Stimulated activated CD8-positive, alpha-beta memory T cell treated with anti-CD3 and anti-CD28 coated beads, Interleukin-7, amount 100 ng/mL, for 4 hours (primary cell): ENCODE measurements around the gene WDR33.
"Not testable (repeated sequence)": the region's sequence is repeated elsewhere in the genome, so short reads cannot be mapped to it uniquely, and the experiment has no call there.

Experiments used
- DNase-seq, 2 donors: peaks; one replicate each; pipeline ENCODE4 v3.0.0-alpha.2; 2020; ENCODE audit warnings: low read depth in 2 of 2

The WDR33 gene

DNA sequence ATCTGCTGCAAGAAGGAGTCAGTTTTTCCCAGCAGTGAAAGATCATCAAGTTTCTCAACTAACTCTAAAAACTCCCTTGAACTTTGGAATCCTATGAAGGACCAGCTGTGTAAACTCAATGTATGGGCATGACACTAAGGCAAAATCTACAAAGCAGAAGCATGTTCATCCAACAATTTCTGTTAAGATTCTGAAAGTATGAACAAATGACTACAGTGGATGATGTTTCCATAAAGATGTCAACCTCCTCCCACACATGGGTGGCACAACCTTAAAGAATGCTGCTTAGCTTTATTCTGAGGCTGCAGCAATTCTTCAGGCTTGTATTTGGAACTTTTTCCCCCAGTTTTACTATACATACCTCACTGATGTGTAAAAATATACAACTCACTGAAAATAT, 47.2 kb downstream of the WDR33 start:
- DNase-seq = no peak

DNA sequence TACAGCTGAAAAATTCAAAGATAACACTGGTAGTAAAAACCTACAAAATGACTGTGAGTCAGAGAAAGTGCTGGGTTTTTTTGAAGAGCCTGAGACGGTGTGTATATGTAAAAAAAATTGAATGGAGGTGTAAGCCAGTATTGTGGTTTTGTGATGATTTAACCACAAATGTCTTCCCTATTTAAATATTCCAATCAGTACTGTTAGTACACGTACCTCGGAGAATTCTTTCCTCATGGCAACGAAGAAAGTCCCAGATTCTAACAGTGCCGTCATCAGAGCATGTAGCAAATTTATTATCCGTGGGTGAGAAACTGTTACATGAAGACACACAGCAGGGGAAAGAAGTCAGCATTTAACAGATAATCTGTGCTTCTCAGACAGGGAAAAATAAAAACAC, 48.1 kb downstream of the WDR33 start:
- no peak for DNase-seq

DNA sequence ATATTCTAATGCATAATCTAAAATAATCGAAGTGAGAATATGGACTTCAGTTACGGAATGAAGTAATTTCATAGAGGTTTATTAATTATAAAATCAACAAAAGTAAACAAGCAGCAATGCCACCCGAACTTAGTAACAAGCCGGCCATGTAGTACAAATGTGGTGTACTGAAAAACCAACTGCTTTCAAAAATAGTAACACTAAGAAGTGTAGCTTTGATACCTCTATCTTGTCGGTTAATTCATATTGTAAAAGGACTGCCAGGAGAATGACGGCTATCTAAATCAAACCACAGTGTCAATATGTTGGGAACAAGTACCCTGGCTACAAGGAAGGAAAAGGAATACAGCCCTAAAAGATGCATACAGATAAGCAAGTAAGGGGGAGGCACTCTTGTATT, 48.5 kb downstream of the WDR33 start:
- DNase-seq = no peak

GRCh38 chr2:127759931-127760330, 51.0 kb downstream of the WDR33 start:
- DNase-seq = no peak

DNA sequence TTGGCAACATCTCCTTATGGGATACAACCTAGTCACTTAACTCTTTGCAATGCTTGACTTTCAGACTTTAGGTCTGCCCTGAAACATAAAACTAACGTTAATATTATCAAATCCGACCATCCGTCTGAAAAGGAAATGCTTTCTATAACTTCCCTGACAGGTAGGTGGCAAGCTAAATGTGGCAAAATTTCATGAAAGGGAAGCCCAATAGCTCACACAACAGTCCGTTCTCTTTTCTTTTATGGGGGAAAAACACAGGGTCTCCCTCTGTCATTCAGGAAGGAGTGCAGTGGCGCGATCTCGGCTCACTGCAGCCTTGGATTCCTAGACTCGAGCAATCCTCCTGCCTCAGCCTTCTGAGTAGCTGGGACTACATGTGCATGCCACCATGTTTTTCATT, 56.8 kb downstream of the WDR33 start:
- DNase-seq = no peak

- DNase-seq = no peak
Measured at GRCh38 chr2:127753374-127753773, 57.6 kb downstream of the WDR33 start.

- not testable (repeated sequence) for DNase-seq
Measured at GRCh38 chr2:127749537-127749936, 61.4 kb downstream of the WDR33 start.

DNA sequence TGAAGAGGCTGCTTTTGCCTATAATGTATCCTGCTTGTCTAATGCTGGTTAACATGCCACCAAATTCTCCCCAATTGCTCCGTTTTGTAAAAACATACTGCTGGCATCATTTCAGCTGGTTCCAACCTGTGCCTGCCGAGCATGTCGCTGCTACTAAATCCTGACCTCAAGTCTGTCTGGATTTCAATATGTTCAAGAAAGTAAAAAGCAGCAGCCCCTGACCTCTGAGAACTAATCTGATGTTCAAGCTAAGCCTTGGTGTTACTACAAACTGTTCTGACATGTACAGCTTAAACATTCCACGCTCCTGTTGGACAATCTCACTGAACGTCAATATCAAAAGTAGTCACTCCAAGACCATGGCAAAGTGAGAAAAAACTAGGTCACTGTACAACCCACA, 63.4 kb downstream of the WDR33 start:
- no peak for DNase-seq

GRCh38 chr2:127743477-127744026, 67.4 kb downstream of the WDR33 start:
- no peak for DNase-seq

DNA sequence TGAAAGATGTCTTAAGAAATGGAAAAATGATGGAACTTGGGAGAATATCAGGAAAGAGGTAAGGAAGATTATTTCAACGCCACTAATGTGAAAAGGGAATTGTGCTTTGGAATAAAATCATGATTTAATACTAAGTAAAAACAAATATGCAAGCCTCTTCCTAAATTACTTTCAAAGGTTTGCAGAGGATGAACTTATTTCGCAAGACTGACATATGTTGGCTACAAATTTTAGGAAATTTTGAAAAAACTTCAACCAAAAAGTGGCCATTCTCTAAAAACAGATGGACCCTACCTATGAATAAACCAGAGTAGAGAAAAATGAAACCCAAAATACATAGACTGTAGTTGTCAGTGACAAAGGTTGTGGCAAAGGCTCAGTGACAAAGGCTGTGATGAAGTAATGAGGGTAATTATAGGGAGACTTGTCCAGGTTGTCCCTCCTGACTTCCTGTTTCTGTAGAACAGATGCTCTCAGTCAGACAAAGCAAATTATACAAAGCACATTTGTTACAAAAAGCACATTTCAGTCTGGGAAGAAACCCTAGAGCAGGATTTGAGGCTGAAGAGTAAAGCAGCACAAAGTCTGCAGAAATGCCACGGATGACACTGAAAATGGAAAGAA, 70.2 kb downstream of the WDR33 start:
- no peak for DNase-seq

DNA sequence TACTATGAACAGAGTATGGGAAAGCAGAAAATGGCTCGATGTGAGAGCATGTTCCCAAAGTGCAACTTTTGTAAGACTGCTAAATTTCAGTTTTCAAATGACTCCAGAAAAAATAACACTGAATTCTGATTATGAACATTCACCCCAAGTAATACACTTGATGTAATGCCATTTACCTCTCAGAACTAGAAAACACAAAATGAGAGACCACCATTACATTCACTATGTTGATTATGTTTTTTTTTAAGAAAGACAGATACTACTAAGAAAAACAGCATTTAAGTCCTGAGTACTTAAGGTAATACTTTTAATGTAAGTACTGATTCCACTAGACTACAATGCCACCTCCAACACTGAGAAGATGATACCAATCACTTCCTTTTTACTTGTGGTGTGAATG, 71.2 kb downstream of the WDR33 start:
- no peak for DNase-seq

DNA sequence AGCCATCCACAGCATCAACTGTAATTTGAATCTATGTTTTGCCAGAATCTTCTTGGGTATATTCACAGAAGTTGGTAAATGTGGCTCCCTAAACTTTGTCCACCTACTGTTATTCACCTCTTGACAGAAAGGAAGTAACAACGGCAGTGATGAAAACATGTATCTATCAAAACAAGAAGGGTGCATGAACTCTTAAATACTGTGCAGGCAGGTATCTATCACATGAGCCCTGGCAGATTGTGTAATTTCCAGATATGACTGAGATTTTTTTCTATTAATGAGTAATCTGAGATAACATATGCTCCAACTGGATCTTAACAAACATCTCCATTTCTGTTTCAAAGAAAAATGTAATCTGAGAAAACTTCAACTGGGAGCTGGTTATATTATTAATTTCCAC, 73.1 kb downstream of the WDR33 start:
- no peak for DNase-seq

DNA sequence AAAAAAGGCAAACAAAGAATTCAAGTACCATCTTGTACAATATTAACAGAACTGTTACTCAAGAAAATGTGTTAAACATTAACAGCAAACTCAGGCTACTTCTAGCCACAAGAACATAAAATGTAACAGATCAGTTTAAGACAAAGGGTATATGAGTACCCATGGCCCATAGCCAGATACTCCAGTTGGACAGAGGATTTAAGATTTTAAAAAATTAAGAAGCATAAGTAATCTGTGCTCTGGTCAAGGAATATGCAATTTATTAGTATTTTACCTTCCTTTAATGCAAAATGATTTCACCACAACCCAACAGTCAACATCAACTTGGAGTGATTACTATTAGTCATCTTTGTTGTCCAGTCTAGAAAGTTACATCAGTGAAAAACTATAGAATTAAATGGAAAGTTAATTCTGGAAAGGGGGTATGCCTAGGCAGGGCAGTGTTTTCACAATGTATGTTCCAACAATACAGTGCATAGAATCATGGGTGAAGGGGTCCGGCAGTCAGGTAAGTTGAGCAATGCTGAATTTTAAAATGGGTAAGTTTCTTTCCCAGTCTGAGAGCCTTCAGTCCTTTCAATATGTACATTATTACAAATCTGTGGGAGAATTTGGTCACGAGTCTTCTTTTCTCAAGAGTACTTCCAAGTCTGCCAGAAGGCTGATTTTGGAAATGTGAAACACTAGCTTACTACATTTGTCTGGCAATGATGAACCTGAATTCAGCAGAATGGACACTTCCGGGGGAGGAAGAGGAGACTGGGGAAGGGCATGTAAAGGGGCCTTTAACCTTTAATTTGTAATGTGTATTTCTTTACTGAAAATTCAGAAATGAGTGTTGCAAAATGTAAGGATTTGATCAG, 75.2 kb downstream of the WDR33 start:
- no peak for DNase-seq

- no peak for DNase-seq
Measured at GRCh38 chr2:127735044-127735443, 75.9 kb downstream of the WDR33 start.

GRCh38 chr2:127733816-127734537, 77.0 kb downstream of the WDR33 start:
- no peak for DNase-seq

DNA sequence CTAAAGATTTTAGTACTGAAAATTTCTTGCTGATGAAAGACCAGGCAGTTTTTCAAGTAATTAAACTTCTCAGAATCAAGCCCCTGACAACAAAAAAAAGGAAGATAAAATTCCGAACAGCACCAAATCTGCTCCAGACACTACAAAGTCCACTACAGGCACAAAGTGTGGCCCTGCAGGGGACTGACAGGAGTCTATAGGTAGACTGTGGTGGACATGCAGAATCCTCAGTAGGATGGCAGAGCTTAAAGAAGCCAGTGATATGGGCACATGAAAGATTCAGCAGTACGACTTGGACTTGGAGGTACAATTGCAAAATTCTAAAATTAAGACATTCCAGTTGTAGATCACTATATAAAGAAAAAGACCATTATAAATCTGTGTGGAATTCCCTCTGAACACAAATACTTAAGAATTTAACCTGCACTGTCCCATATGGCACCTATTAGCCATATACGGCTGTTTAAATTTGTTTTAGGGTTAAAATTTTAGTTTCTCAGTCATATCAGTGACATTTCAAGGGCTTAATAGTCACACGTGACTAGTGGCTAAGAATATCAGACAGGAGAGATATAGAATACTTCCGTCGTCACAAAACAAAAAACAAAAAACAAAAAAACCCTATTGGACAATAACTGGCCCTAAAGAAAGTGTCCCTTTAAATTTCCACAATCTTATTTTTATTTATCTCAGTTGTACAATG, 77.7 kb downstream of the WDR33 start:
- no peak for DNase-seq

DNA sequence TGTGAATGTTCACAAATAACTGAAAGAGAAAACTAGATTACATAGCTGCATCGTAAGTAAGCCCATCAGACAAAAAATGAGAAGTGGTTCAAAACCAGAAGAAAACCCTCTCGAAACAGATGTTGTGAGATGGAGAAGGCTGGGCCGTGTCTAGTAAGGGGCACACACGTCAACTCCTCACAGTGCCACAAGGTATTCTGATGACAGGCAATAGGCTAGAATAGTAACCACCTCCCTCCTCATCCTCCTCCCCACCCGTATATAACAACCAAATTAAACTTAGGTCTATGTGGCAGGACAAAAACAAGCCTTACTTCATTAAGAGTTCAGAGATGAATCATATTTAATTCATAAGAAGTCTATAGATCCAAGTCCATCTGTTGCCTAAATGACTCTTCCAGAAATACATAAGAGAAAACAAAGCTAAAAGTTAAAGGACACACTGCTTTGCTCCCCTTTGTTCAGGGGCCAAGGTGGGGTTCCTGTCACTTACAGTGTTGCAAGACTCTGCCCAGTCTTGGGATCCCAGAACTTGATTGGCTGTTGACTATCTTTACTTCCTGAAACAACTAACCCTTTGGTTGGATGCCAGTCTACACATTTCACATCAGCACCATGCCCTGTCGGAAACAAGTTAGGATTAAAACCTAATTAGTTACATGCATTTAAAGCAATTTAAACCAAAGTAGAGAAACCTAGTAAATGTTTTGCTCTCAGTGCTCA, 84.7 kb downstream of the WDR33 start:
- DNase-seq = no peak

- DNase-seq = no peak
Measured at GRCh38 chr2:127722807-127723206, 88.2 kb downstream of the WDR33 start.

DNA sequence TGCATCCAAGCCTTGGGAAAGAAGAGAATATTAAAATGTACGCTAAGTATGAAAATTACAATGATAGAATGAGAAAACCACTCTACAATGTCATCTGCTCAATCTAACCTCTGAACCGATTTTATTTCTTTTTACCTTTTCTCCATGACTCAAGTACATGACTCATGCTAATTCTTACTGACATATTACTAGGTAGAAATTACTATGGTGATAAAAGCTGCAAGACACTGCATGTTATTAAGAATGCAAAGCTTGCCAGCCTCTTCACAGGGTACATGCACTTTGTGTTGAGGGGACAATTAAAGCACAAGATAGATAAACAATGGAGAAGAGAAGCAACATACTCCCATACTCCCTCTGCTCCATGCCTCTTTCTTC, 89.0 kb downstream of the WDR33 start:
- DNase-seq = no peak

GRCh38 chr2:127721311-127721977, 89.5 kb downstream of the WDR33 start:
- no peak for DNase-seq
